Hepatocyte (in vitro differentiated cells): ENCODE measurements around the gene PSG7.
"Not testable (repeated sequence)": the region's sequence is repeated elsewhere in the genome, so short reads cannot be mapped to it uniquely, and the experiment has no call there.

Experiments used
- CTCF ChIP-seq: fragments of 200-600 bp; sonication (generic); IDR thresholded peaks from 2 replicates; pipeline ENCODE4 v1.5.1; 2016; ENCODE audit warnings: antibody characterized with exemption, mild to moderate bottlenecking; ENCODE audit not compliant: poor library complexity
- EZH2 ChIP-seq: fragments of 200-600 bp; sonication (generic); IDR thresholded peaks from 2 replicates; pipeline ENCODE4 v1.6.1; 2016; ENCODE audit warnings: antibody characterized with exemption, mild to moderate bottlenecking, borderline replicate concordance

DNA sequence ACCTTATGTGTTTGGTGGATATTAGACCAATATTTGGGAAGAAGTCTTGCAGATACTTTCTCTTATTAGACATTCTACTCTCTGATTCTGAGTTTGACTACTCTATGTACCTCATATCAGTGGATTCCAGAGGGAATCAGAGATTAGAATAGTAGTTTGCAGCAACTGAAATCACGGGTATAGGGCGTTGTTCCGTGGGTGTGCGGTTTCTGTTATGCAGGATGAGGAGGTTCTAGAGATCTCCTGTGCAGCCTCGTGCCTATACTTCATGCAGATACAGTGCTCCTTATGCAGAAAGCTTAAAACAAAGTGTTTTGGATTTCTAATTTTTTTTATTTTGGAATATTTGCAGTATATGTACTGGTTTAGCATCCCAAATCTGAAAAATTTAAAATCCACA lies 25.3 kb downstream of the PSG7 start:
- TF ChIP-seq CTCF, EZH2: not testable (repeated sequence)
